H1 (cell line): ENCODE measurements around the gene XPOT. TPM values are rescaled to one million over a fixed set of nuclear protein-coding genes. Genes with fewer than 3 reads are reported as not detected.

Source experiments
- CTCF ChIA-PET: fragments of 300-600 bp; sonication (Branson Sonifier 250); formaldehyde crosslinking; loops from one replicate; lab custom pipeline; 2021; ENCODE audit not compliant: partially characterized antibody; lab: Charles Lee
- POLR2A ChIA-PET: fragments of 300-600 bp; sonication (Branson Sonifier 250); formaldehyde crosslinking; loops from one replicate; lab custom pipeline; 2021; ENCODE audit warnings: inconsistent platforms; ENCODE audit not compliant: partially characterized antibody; lab: Charles Lee
- DNase-seq, 2 experiments: peaks; one replicate each; pipeline versions ENCODE4 v3.0.0 to v3.0.0-alpha.2; 2010 to 2022; ENCODE audit warnings: low spot score in 2 of 2, low read depth in 1 of 2, mixed read lengths in 1 of 2
- FAIRE-seq: peaks from 2 replicates; lab custom pipeline; 2011; peaks lifted over from hg19 to GRCh38; lab: Jason Lieb, UNC
- H2AFZ ChIP-seq: 2 replicates; pipeline ENCODE4 v1.8.1; 2012; ENCODE audit warnings: low read length, inconsistent platforms
- H2AK5ac ChIP-seq: 2 replicates; pipeline ENCODE4 v1.6.1; 2013; ENCODE audit warnings: low read depth, low read length
- H2BK120ac ChIP-seq: replicated peaks from 2 replicates; pipeline ENCODE3; 2013; ENCODE audit warnings: low read depth, low read length, inconsistent platforms
- H2BK12ac ChIP-seq: 2 replicates; pipeline ENCODE4 v1.6.1; 2013; ENCODE audit warnings: low read depth, low read length
- H2BK15ac ChIP-seq: 2 replicates; pipeline ENCODE4 v1.6.1; 2013; ENCODE audit warnings: low read length
- H2BK20ac ChIP-seq: 2 replicates; pipeline ENCODE4 v1.6.1; 2013; ENCODE audit warnings: low read length
- H2BK5ac ChIP-seq: 2 replicates; pipeline ENCODE4 v1.6.1; 2013; ENCODE audit warnings: low read depth, low read length
- H3K14ac ChIP-seq: 2 replicates; pipeline ENCODE4 v1.6.1; 2013; ENCODE audit warnings: inconsistent platforms; ENCODE audit not compliant: insufficient read length
- H3K18ac ChIP-seq: 2 replicates; pipeline ENCODE4 v1.6.1; 2013; ENCODE audit warnings: low read length; ENCODE audit errors: extremely low read depth
- H3K23ac ChIP-seq: 2 replicates; pipeline ENCODE4 v1.6.1; 2013; ENCODE audit warnings: inconsistent platforms; ENCODE audit not compliant: insufficient read length
- H3K23me2 ChIP-seq: 2 replicates; pipeline ENCODE4 v1.6.1; 2013; ENCODE audit warnings: low read depth, low read length
- H3K27ac ChIP-seq: 2 replicates; pipeline ENCODE4 v1.6.1; 2011; ENCODE audit warnings: low read depth, low read length, inconsistent platforms
- H3K27me3 ChIP-seq, 4 experiments: replicated peaks in 1 of 4; 1 replicate in 1 of 4; 2 replicates in 3 of 4; pipeline versions ENCODE4 v1.6.1 to v1.8.1; 2011 to 2013; ENCODE audit warnings: low read length in 3 of 4, mild to moderate bottlenecking in 3 of 4, inconsistent platforms in 2 of 4, mixed read lengths in 2 of 4, moderate library complexity in 1 of 4; ENCODE audit not compliant: control insufficient read depth in 3 of 4, insufficient read depth in 3 of 4; ENCODE audit errors: extremely low read depth in 1 of 4
- H3K36me3 ChIP-seq, 4 experiments: 2 replicates each; pipeline versions ENCODE4 v1.6.1 to v1.8.1; 2011 to 2013; ENCODE audit warnings: mild to moderate bottlenecking in 4 of 4, low read length in 3 of 4, moderate library complexity in 2 of 4, control low read depth in 1 of 4, inconsistent platforms in 1 of 4; ENCODE audit not compliant: insufficient read depth in 4 of 4, control insufficient read depth in 2 of 4
- H3K4ac ChIP-seq: replicated peaks from 2 replicates; pipeline ENCODE3; 2013; ENCODE audit warnings: low read length, low read depth, mixed read lengths, inconsistent platforms; ENCODE audit not compliant: insufficient read length
- H3K4me1 ChIP-seq, 4 experiments: replicated peaks in 1 of 4; 1 replicate in 1 of 4; 2 replicates in 3 of 4; pipeline versions ENCODE4 v1.6.1 to v1.8.1; 2011 to 2013; ENCODE audit warnings: low read length in 3 of 4, inconsistent platforms in 2 of 4, mixed read lengths in 1 of 4; ENCODE audit not compliant: insufficient read depth in 4 of 4, control insufficient read depth in 3 of 4
- H3K4me2 ChIP-seq, 2 experiments: 2 replicates each; pipeline versions ENCODE4 v1.6.1 to v1.8.1; 2011 to 2013; ENCODE audit warnings: low read depth in 2 of 2, low read length in 2 of 2, control low read depth in 1 of 2, inconsistent platforms in 1 of 2, mild to moderate bottlenecking in 1 of 2; ENCODE audit not compliant: insufficient read depth in 1 of 2
- H3K4me3 ChIP-seq, 4 experiments: fragments of 200-600, 300-600 bp in 1 of 4; sonication (generic), shearing (Covaris generic), sonication (Bioruptor Twin) in 1 of 4; 2 replicates each; pipeline versions ENCODE4 v1.5.1 to v1.8.1; 2011 to 2016; ENCODE audit warnings: low read length in 4 of 4, low read depth in 3 of 4, control low read depth in 2 of 4, inconsistent platforms in 2 of 4, mild to moderate bottlenecking in 2 of 4, mixed read lengths in 1 of 4, moderate library complexity in 1 of 4; ENCODE audit not compliant: insufficient read depth in 2 of 4; ENCODE audit errors: extremely low read depth in 1 of 4
- H3K56ac ChIP-seq: replicated peaks from 2 replicates; pipeline ENCODE3; 2013; ENCODE audit warnings: low read depth, mild to moderate bottlenecking, mixed read lengths, low read length, inconsistent platforms; ENCODE audit not compliant: insufficient read length
- H3K79me1 ChIP-seq: 2 replicates; pipeline ENCODE4 v1.6.1; 2013; ENCODE audit warnings: low read depth, low read length, control low read depth
- H3K79me2 ChIP-seq, 2 experiments: 2 replicates each; pipeline versions ENCODE4 v1.6.1 to v1.8.1; 2012 to 2013; ENCODE audit warnings: low read length in 2 of 2, mild to moderate bottlenecking in 2 of 2, inconsistent platforms in 1 of 2; ENCODE audit not compliant: insufficient read depth in 2 of 2, control insufficient read depth in 1 of 2
- H3K9ac ChIP-seq, 4 experiments: replicated peaks in 1 of 4; 1 replicate in 1 of 4; 2 replicates in 3 of 4; pipeline versions ENCODE4 v1.6.1 to v1.8.1; 2011 to 2013; ENCODE audit warnings: low read depth in 3 of 4, low read length in 3 of 4, control low read depth in 2 of 4, mild to moderate bottlenecking in 2 of 4, moderate library complexity in 2 of 4, inconsistent platforms in 1 of 4; ENCODE audit errors: extremely low read depth in 1 of 4
- H3K9me3 ChIP-seq, 2 experiments: 2 replicates each; pipeline versions ENCODE4 v1.6.1 to v1.8.1; 2012 to 2013; ENCODE audit warnings: mild to moderate bottlenecking in 2 of 2, moderate library complexity in 2 of 2, control low read depth in 1 of 2, inconsistent platforms in 1 of 2, low read depth in 1 of 2, low read length in 1 of 2, mixed read lengths in 1 of 2; ENCODE audit not compliant: insufficient read depth in 2 of 2
- H4K20me1 ChIP-seq, 2 experiments: replicated peaks in 1 of 2; 2 replicates each; pipeline versions ENCODE3 to v1.8.1; 2011 to 2013; ENCODE audit warnings: inconsistent platforms in 2 of 2, low read length in 2 of 2, mild to moderate bottlenecking in 1 of 2; ENCODE audit not compliant: insufficient read depth in 2 of 2, control insufficient read depth in 1 of 2
- H4K5ac ChIP-seq: 2 replicates; pipeline ENCODE4 v1.6.1; 2013; ENCODE audit warnings: low read length, low read depth, mixed read lengths, inconsistent platforms; ENCODE audit not compliant: insufficient read length
- H4K8ac ChIP-seq: 2 replicates; pipeline ENCODE4 v1.8.0; 2013; ENCODE audit warnings: mild to moderate bottlenecking, moderate library complexity, low read length, inconsistent platforms; ENCODE audit not compliant: insufficient read depth; ENCODE audit errors: extremely low read depth
- H4K91ac ChIP-seq: replicated peaks from 2 replicates; pipeline ENCODE3; 2013; ENCODE audit warnings: low read length, mixed read lengths, inconsistent platforms; ENCODE audit not compliant: insufficient read length
- BACH1 ChIP-seq: IDR thresholded peaks from 2 replicates; pipeline ENCODE4 v1.6.1; 2012; ENCODE audit warnings: low read length, improper control_type of control experiment
- CHD2 ChIP-seq: IDR thresholded peaks from 2 replicates; pipeline ENCODE4 v1.6.1; 2012; ENCODE audit warnings: low read length, improper control_type of control experiment
- EGR1 ChIP-seq: IDR thresholded peaks from 2 replicates; pipeline ENCODE4 v1.6.1; 2011; ENCODE audit warnings: low read depth, low read length, borderline replicate concordance
- EP300 ChIP-seq, 2 experiments: IDR thresholded peaks; 1 replicate in 1 of 2; 2 replicates in 1 of 2; pipeline ENCODE4 v1.6.1; 2011 to 2012; ENCODE audit warnings: low read depth in 2 of 2, low read length in 2 of 2, mild to moderate bottlenecking in 2 of 2, borderline replicate concordance in 1 of 2, inconsistent platforms in 1 of 2, moderate library complexity in 1 of 2
- GTF2F1 ChIP-seq: IDR thresholded peaks from 2 replicates; pipeline ENCODE4 v1.6.1; 2012; ENCODE audit warnings: low read depth, low read length, improper control_type of control experiment, borderline replicate concordance
- MAX ChIP-seq: IDR thresholded peaks from 2 replicates; pipeline ENCODE4 v1.6.1; 2012; ENCODE audit warnings: inconsistent platforms
- POU5F1 ChIP-seq: IDR thresholded peaks from 2 replicates; pipeline ENCODE4 v1.6.1; 2011; ENCODE audit warnings: low read depth, mild to moderate bottlenecking, low read length, moderate library complexity
- RBBP5 ChIP-seq: IDR thresholded peaks from 2 replicates; pipeline ENCODE4 v1.7.1; 2012; ENCODE audit warnings: low read depth, mild to moderate bottlenecking, inconsistent platforms, low read length, moderate library complexity, borderline replicate concordance
- RFX5 ChIP-seq: IDR thresholded peaks from 2 replicates; pipeline ENCODE4 v1.6.1; 2011; ENCODE audit warnings: low read depth, low read length, improper control_type of control experiment, borderline replicate concordance
- SIN3A ChIP-seq, 2 experiments: IDR thresholded peaks in 1 of 2; conservative IDR thresholded peaks in 1 of 2; 2 replicates each; pipeline ENCODE4 v1.6.1; 2011 to 2012; ENCODE audit warnings: low read length in 2 of 2, improper control_type of control experiment in 1 of 2, low read depth in 1 of 2, mild to moderate bottlenecking in 1 of 2
- SUZ12 ChIP-seq: fragments of 200-600 bp; sonication (generic); IDR thresholded peaks from 2 replicates; pipeline ENCODE4 v1.6.1; 2012; ENCODE audit warnings: mild to moderate bottlenecking, inconsistent platforms, low read length, moderate library complexity, mixed read lengths
- TAF7 ChIP-seq: optimal IDR thresholded peaks from 2 replicates; pipeline ENCODE3; 2011; ENCODE audit warnings: low read depth, mild to moderate bottlenecking, inconsistent platforms, low read length, moderate library complexity, borderline replicate concordance
- TBP ChIP-seq: IDR thresholded peaks from 2 replicates; pipeline ENCODE4 v1.6.1; 2011; ENCODE audit warnings: low read depth, low read length, improper control_type of control experiment
- TEAD4 ChIP-seq: IDR thresholded peaks from 2 replicates; pipeline ENCODE4 v1.6.1; 2012; ENCODE audit warnings: low read depth, low read length, inconsistent platforms, mixed read lengths
- WGBS, 2 experiments: shearing (Covaris generic) in 1 of 2; methylation state at CpG; one replicate each; pipeline versions ENCODE4 v1.1.6 to v1.1.7; 2013 to 2015; ENCODE audit warnings: low lambda C conversion rate in 2 of 2, mixed read lengths in 2 of 2, inconsistent platforms in 1 of 2, low coverage in 1 of 2, missing lambda C conversion rate in 1 of 2; ENCODE audit not compliant: insufficient replicate concordance in 2 of 2, insufficient coverage in 1 of 2, insufficient read length in 1 of 2; ENCODE audit errors: extremely low coverage in 1 of 2, missing lambda C conversion rate in 1 of 2; 5-methylcytosine and 5-hydroxymethylcytosine counted together
- polyA plus RNA-seq, 7 experiments: library from polyadenylated mRNA; depleted of rRNA in 3 of 7; stranded (reverse) in 5 of 7; unstranded in 2 of 7; fragments of >200 nt in 5 of 7; fragments of 200-250 nt in 2 of 7; gene quantifications; 1 replicate in 5 of 7; 2 replicates in 1 of 7; 4 replicates in 1 of 7; pipeline versions ENCODE4 v1.2.1 to v1.2.3, GENCODE V29; 2011 to 2013; ENCODE audit warnings: missing spikeins in 2 of 7, mixed read lengths in 2 of 7
- total RNA-seq: library from RNA; stranded (reverse); fragmentation: NEBNext Ultra II Directional; extraction: Animal tissue kit (Norgen Biotek cat#: 25700); gene quantifications from 2 replicates; pipeline ENCODE4 v1.2.1, GENCODE V29; 2021

XPOT gene
- total and polyA plus RNA-seq, 2 of the 8 experiments (the other 6 are each of a cell fraction or from before 2014, with no cell fraction given) = 38.8 to 176 TPM

- H2AFZ ChIP-seq = no peak overlapping the region
- no peaks in the 10 kb centered on the region for H3K27me3 ChIP-seq
- no peak for DNase-seq
- H2BK15ac ChIP-seq = no peak overlapping the region
- no peak overlapping the region for H2AK5ac ChIP-seq
- H4K91ac ChIP-seq = no peak overlapping the region
- H3K23me2 ChIP-seq = no peaks in the 10 kb centered on the region
- H3K9ac ChIP-seq = no peak overlapping the region
- no peak for FAIRE-seq
- peaks cover 0 to 7% of the 10 kb centered on the region in 2 experiments for H4K20me1 ChIP-seq
- WGBS, 2 experiments = 75% methylated on average over 6 of the region's 6 CpGs; no CpG with 5 or more reads in 1 of the 2 experiments
- H3K4ac ChIP-seq = no peak overlapping the region
- H4K5ac ChIP-seq = no peak overlapping the region
- H3K14ac ChIP-seq = no peak overlapping the region
- peaks cover 2% of the 10 kb centered on the region; the same call in 1 of the 2 replicates for H3K79me1 ChIP-seq
- H4K8ac ChIP-seq = no peak overlapping the region
- no peak overlapping the region for H3K23ac ChIP-seq
- H2BK120ac ChIP-seq = no peak overlapping the region
- POLR2A ChIA-PET = interaction anchor here (0.7 to 0.8 kb wide), 2 partner anchors 237 to 1564 kb away, joined by 3 read pairs; no protein-coding TSS in a partner anchor
- peaks cover 3 to 74% of the 10 kb centered on the region in 2 experiments; a peak in 3 of 4 replicates for H3K79me2 ChIP-seq
- H3K9me3 ChIP-seq = no peaks in the 10 kb centered on the region
- no peak overlapping the region for H3K4me3 ChIP-seq
- H3K27ac ChIP-seq = no peak overlapping the region
- no peak overlapping the region for H3K4me2 ChIP-seq
- H3K4me1 ChIP-seq = 0 out of 7 replicates have a peak, but pooled peaks cover 0 to 9% (median 0%) of the 10 kb centered on the region in 4 experiments
- H3K36me3 ChIP-seq = peaks cover 2 to 30% (median 11%) of the 10 kb centered on the region in 4 experiments; a peak in 7 of 8 replicates
- H2BK12ac ChIP-seq = no peak overlapping the region
- CTCF ChIA-PET = interaction anchor here (0.6 to 0.7 kb wide), 4 partner anchors 67 to 152 kb away, joined by 3 to 4 read pairs (median 4); no protein-coding TSS in a partner anchor
- no peak overlapping the region for H2BK20ac ChIP-seq
- H3K56ac ChIP-seq = no peak overlapping the region
- no peak overlapping the region for H2BK5ac ChIP-seq
- H3K18ac ChIP-seq = no peak overlapping the region
- TF ChIP-seq TAF7 (no peak), EGR1 (no peak), RFX5 (no peak), RBBP5 (no peak), TBP (no peak), CHD2 (no peak), SUZ12 (no peak), EP300 (IDR thresholded peaks at IDR 0.05; ENCODE audit: borderline replicate concordance in 1 of 2, low read depth in 2 of 2, low read length in 2 of 2) (no peak), GTF2F1 (no peak), TEAD4 (no peak), BACH1 (no peak), POU5F1 (no peak), MAX (no peak), SIN3A (conservative IDR thresholded peaks at IDR 0.05 in 1 of 2, IDR thresholded peaks at IDR 0.05 in 1 of 2; ENCODE audit: low read depth in 1 of 2, low read length in 2 of 2) (no peak)
Measured at GRCh38 chr12:64457032-64457431, 52.8 kb downstream of the XPOT start.
